Neuronal stem cell (in vitro differentiated cells): Measurements from ENCODE around the gene SPOCD1.

Experiments used
- DNase-seq: peaks from one replicate; pipeline ENCODE4 v3.0.0-alpha.2; 2013; ENCODE audit warnings: low spot score
- H2AFZ ChIP-seq: one replicate; pipeline ENCODE4 v1.6.1; 2013; ENCODE audit warnings: mild to moderate bottlenecking, low read length, inconsistent platforms
- H2AK5ac ChIP-seq: 2 replicates; pipeline ENCODE4 v1.6.1; 2013; ENCODE audit warnings: low read depth, mild to moderate bottlenecking, inconsistent platforms, low read length, moderate library complexity, mixed read lengths
- H2BK120ac ChIP-seq: 2 replicates; pipeline ENCODE4 v1.6.1; 2013; ENCODE audit warnings: low read depth, mild to moderate bottlenecking, inconsistent platforms, low read length, moderate library complexity, mixed read lengths
- H2BK12ac ChIP-seq: one replicate; pipeline ENCODE4 v1.6.1; 2013; ENCODE audit warnings: low read length, inconsistent platforms
- H2BK15ac ChIP-seq: 2 replicates; pipeline ENCODE4 v1.6.1; 2013; ENCODE audit warnings: mild to moderate bottlenecking, low read length, inconsistent platforms, mixed read lengths
- H2BK5ac ChIP-seq: one replicate; pipeline ENCODE4 v1.6.1; 2013; ENCODE audit warnings: inconsistent platforms, mild to moderate bottlenecking, low read length, moderate library complexity
- H3K14ac ChIP-seq: one replicate; pipeline ENCODE4 v1.6.1; 2013; ENCODE audit warnings: low read length, inconsistent platforms
- H3K18ac ChIP-seq: 2 replicates; pipeline ENCODE4 v1.6.1; 2013; ENCODE audit warnings: low read length, inconsistent platforms
- H3K23ac ChIP-seq: 2 replicates; pipeline ENCODE4 v1.6.1; 2013; ENCODE audit warnings: low read depth, mild to moderate bottlenecking, mixed read lengths, low read length, inconsistent platforms; ENCODE audit not compliant: poor library complexity
- H3K27ac ChIP-seq: replicated peaks from 3 replicates; pipeline ENCODE4 v1.5.1; 2013; ENCODE audit warnings: low read length, inconsistent platforms
- H3K27me3 ChIP-seq, 3 experiments: 2 replicates each; pipeline ENCODE4 v1.6.1; 2013; ENCODE audit warnings: low read length in 3 of 3, mild to moderate bottlenecking in 2 of 3, inconsistent platforms in 1 of 3, low read depth in 1 of 3, mixed read lengths in 1 of 3, moderate library complexity in 1 of 3; ENCODE audit not compliant: control insufficient read depth in 3 of 3, insufficient read depth in 3 of 3
- H3K36me3 ChIP-seq, 2 donors: replicated peaks in 1 of 2; 2 replicates each; pipeline ENCODE4 v1.6.1; 2013; ENCODE audit warnings: low read length in 2 of 2; ENCODE audit not compliant: control insufficient read depth in 2 of 2, insufficient read depth in 2 of 2
- H3K4ac ChIP-seq: 2 replicates; pipeline ENCODE4 v1.6.1; 2013; ENCODE audit warnings: inconsistent platforms, mild to moderate bottlenecking, low read length, moderate library complexity
- H3K4me1 ChIP-seq, 2 donors: 1 replicate in 1 of 2; 2 replicates in 1 of 2; pipeline ENCODE4 v1.6.1; 2013; ENCODE audit warnings: low read length in 2 of 2, low read depth in 1 of 2; ENCODE audit not compliant: control insufficient read depth in 2 of 2, insufficient read depth in 1 of 2
- H3K4me2 ChIP-seq: one replicate; pipeline ENCODE4 v1.6.1; 2013; ENCODE audit warnings: mild to moderate bottlenecking, low read length, inconsistent platforms; ENCODE audit not compliant: insufficient read depth, poor library complexity, severe bottlenecking
- H3K4me3 ChIP-seq, 2 donors: 2 replicates each; pipeline ENCODE4 v1.5.1; 2013; ENCODE audit warnings: low read length in 2 of 2, mild to moderate bottlenecking in 2 of 2, inconsistent platforms in 1 of 2, moderate library complexity in 1 of 2
- H3K79me1 ChIP-seq: one replicate; pipeline ENCODE4 v1.6.1; 2013; ENCODE audit warnings: low read depth, mild to moderate bottlenecking, inconsistent platforms, low read length, moderate library complexity
- H3K9ac ChIP-seq: one replicate; pipeline ENCODE4 v1.6.1; 2013; ENCODE audit warnings: mild to moderate bottlenecking, low read depth, low read length, inconsistent platforms; ENCODE audit not compliant: poor library complexity
- H3K9me3 ChIP-seq, 2 donors: replicated peaks in 1 of 2; 2 replicates each; pipeline versions ENCODE3 to v1.6.1; 2013; ENCODE audit warnings: low read length in 2 of 2, mild to moderate bottlenecking in 2 of 2, inconsistent platforms in 1 of 2, low read depth in 1 of 2, mixed read lengths in 1 of 2, moderate library complexity in 1 of 2; ENCODE audit not compliant: control insufficient read depth in 2 of 2, insufficient read depth in 1 of 2
- H4K8ac ChIP-seq: one replicate; pipeline ENCODE4 v1.6.1; 2013; ENCODE audit warnings: low read depth, mild to moderate bottlenecking, inconsistent platforms, low read length, moderate library complexity
- H4K91ac ChIP-seq: one replicate; pipeline ENCODE4 v1.6.1; 2013; ENCODE audit warnings: low read length, low read depth, mild to moderate bottlenecking, inconsistent platforms; ENCODE audit not compliant: poor library complexity
- WGBS, 2 donors: extraction: QIAGEN DNeasy Blood & Tissue Kit; methylation state at CpG; one replicate each; pipeline ENCODE4 v1.1.7; 2013; ENCODE audit warnings: missing lambda C conversion rate in 2 of 2, mixed read lengths in 1 of 2; ENCODE audit not compliant: insufficient read length in 2 of 2, insufficient replicate concordance in 1 of 2; ENCODE audit errors: extremely low coverage in 2 of 2; 5-methylcytosine and 5-hydroxymethylcytosine counted together

The SPOCD1 gene

DNA sequence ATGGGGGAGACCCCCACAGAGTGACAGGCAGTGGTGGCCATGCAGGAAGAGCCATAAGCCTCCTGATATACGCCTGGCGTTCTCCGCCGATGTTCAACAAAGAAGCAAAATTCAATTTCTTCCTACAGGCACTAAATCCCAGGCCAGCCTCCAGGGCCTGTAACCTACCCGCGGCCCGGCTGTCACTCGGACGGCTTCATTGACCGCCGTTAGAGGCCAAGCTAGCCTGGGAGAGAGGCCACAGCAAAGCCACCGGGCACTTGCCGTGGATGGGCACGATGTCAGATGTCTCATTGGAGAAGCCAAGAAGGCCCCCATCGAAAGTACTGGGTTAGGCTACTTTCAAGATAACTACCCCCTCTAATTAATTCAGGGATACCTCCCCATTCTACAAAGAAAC is 61.4 kb downstream of the SPOCD1 start:
- no peak overlapping the region for H2BK12ac ChIP-seq
- H3K23ac ChIP-seq, result no peak overlapping the region
- no peak overlapping the region for H3K4me3 ChIP-seq
- H2AK5ac ChIP-seq, result no peak overlapping the region
- no peak overlapping the region for H3K18ac ChIP-seq
- no peaks in the 10 kb centered on the region for H3K27me3 ChIP-seq
- H2AFZ ChIP-seq, result no peak overlapping the region
- H3K14ac ChIP-seq, result no peak overlapping the region
- no peaks in the 10 kb centered on the region for H3K9me3 ChIP-seq
- H2BK15ac ChIP-seq, result no peak overlapping the region
- H3K79me1 ChIP-seq, result no peaks in the 10 kb centered on the region
- H3K4ac ChIP-seq, result no peak overlapping the region
- H3K4me2 ChIP-seq, result no peak overlapping the region
- H3K4me1 ChIP-seq, result peaks cover 11 to 18% of the 10 kb centered on the region in 2 donors
- no peak overlapping the region for H3K27ac ChIP-seq
- no peak overlapping the region for H3K9ac ChIP-seq
- no peak overlapping the region for H4K91ac ChIP-seq
- H2BK5ac ChIP-seq, result no peak overlapping the region
- no peak overlapping the region for H2BK120ac ChIP-seq
- peaks cover 0 to 2% of the 10 kb centered on the region in 2 donors for H3K36me3 ChIP-seq
- H4K8ac ChIP-seq, result no peak overlapping the region
- no peak for DNase-seq
- WGBS, 2 donors, result no CpG with 5 or more reads among the region's 15 CpGs

DNA sequence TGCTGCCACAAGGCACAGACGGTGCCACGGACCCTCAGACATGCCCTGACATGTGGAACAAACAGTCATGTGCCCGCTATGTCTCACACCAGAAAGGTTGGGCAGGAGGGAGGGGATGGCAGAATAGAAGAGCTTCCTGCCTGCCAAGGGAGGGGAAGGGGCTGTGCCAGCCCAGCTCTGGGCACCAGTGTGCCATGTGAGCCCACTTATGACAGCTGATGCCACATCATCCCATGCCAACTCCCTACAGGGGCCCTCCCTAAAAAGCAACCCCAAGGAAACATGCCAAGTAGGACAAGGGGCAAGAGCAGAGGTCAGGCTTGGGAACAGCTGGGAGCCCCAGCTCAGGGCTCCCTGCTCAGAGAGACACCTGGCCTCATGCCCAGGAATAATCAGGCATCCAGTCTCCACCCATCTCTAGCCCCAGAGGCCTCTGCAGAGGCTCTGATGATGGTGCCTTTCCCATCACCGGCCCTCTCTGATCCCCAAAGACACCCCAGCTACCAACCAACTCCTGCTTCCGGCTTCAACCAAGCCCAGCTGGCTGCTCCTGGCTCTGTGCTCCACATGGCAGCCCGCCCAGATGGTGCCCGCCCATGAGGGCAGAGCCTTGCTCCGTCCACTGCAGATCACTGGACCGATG is 62.0 kb downstream of the SPOCD1 start:
- H2BK12ac ChIP-seq, result no peak overlapping the region
- no peak for DNase-seq

DNA sequence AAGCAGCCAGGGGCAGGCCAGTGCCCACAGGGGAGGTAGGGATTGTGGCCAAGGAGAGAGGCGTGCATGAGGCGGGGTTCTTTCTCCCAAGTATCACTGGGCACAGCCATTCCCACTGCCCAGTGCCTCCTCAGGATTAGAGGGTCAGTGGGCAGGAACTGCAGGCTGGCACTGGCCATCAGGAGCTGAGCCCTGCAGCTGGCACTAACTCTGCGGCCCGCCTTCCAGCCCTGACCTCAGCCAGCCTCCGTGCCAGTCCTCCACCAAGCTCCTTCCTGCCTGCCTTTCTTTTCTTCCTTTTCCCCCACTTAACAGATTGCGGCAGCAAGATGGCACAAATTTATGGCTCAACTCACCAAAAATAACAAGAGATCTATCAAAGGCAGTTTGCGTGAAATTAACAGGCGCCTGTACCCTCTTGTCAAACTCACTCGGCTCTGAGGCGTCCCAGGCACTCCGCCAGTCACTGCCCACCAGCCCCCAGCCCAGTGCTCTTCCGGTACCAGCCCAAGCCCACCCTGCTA is 62.8 kb downstream of the SPOCD1 start:
- no peak overlapping the region for H4K8ac ChIP-seq
- no peaks in the 10 kb centered on the region for H3K9me3 ChIP-seq
- H3K79me1 ChIP-seq, result no peaks in the 10 kb centered on the region
- peak overlapping the region; percentile 31 for H2BK15ac ChIP-seq
- no peak overlapping the region for H3K4me2 ChIP-seq
- peak overlapping the region; percentile 77 for H3K18ac ChIP-seq
- no peak overlapping the region for H2AFZ ChIP-seq
- peak overlapping the region; percentile 54 for H2AK5ac ChIP-seq
- no peak overlapping the region for H3K27ac ChIP-seq
- no peak overlapping the region for H3K4ac ChIP-seq
- peaks cover 0 to 2% of the 10 kb centered on the region in 2 donors for H3K36me3 ChIP-seq
- H3K4me1 ChIP-seq, result peaks cover 3 to 10% of the 10 kb centered on the region in 2 donors
- H2BK5ac ChIP-seq, result no peak overlapping the region
- H2BK12ac ChIP-seq, result no peak overlapping the region
- H3K23ac ChIP-seq, result peak overlapping the region; percentile 19
- DNase-seq, result no peak
- WGBS, 2 donors, result no CpG with 5 or more reads among the region's 12 CpGs
- H3K4me3 ChIP-seq, result no peak overlapping the region
- H2BK120ac ChIP-seq, result no peak overlapping the region
- H3K27me3 ChIP-seq, result no peaks in the 10 kb centered on the region
- H3K14ac ChIP-seq, result no peak overlapping the region
- H3K9ac ChIP-seq, result peak overlapping the region; percentile 65
- H4K91ac ChIP-seq, result no peak overlapping the region

More for the DNA sequence above, 62.0 kb downstream of the SPOCD1 start:
- Histone ChIP-seq H3K36me3 (peaks cover 0 to 2% of the 10 kb centered on the region in 2 donors), H2BK15ac (no peak overlapping the region), H3K4me1 (peaks cover 8 to 12% of the 10 kb centered on the region in 2 donors), H3K23ac (peak overlapping the region; percentile 68), H3K14ac (no peak overlapping the region), H3K79me1 (no peaks in the 10 kb centered on the region), H3K4ac (no peak overlapping the region), H3K9me3 (no peaks in the 10 kb centered on the region), H2BK5ac (no peak overlapping the region), H3K27ac (no peak overlapping the region), H4K91ac (peak overlapping the region; percentile 26), H4K8ac (no peak overlapping the region), H3K27me3 (no peaks in the 10 kb centered on the region), H3K4me2 (no peak overlapping the region), H2AFZ (no peak overlapping the region), H3K18ac (peak overlapping the region; percentile 58), H2AK5ac (no peak overlapping the region), H2BK120ac (no peak overlapping the region), H3K4me3 (no peak overlapping the region), H3K9ac (peak overlapping the region; percentile 65)
- no CpG with 5 or more reads among the region's 9 CpGs for WGBS, 2 donors

DNA sequence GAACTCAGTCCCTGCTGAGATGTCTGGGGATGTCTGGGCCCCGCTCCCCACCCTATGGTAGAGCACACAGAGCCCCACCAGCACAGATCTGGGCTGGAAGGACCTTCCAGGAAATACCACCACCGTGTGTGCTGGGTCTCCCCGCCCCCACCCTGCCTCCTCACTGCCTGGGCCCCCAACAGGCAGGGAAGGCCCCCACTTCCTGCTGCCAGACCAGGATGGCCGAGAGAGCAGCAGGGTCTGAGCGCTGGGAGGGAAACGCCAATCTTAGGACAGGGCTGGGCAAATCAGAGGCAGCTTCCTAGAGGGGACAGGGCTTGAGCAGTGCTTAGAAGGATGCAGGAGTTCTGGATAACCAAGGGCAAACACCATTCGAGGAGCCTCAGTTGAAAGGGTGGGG is 63.6 kb downstream of the SPOCD1 start:
- H2BK120ac ChIP-seq, result no peak overlapping the region
- no peaks in the 10 kb centered on the region for H3K9me3 ChIP-seq
- no peak overlapping the region for H3K23ac ChIP-seq
- H4K8ac ChIP-seq, result no peak overlapping the region
- no peak overlapping the region for H3K9ac ChIP-seq
- H2AFZ ChIP-seq, result peak overlapping the region; percentile 52
- peak overlapping the region; percentile 54 for H2AK5ac ChIP-seq
- H3K79me1 ChIP-seq, result no peaks in the 10 kb centered on the region
- no peak for DNase-seq
- H3K14ac ChIP-seq, result no peak overlapping the region
- WGBS, 2 donors, result no CpG with 5 or more reads among the region's 7 CpGs
- H4K91ac ChIP-seq, result no peak overlapping the region
- peaks cover 0 to 2% of the 10 kb centered on the region in 2 donors for H3K36me3 ChIP-seq
- no peak overlapping the region for H2BK12ac ChIP-seq
- no peaks in the 10 kb centered on the region for H3K27me3 ChIP-seq
- H3K27ac ChIP-seq, result no peak overlapping the region
- no peak overlapping the region for H2BK15ac ChIP-seq
- H3K4me1 ChIP-seq, result peaks cover 3 to 10% of the 10 kb centered on the region in 2 donors
- H3K4ac ChIP-seq, result no peak overlapping the region
- H3K18ac ChIP-seq, result peak overlapping the region; percentile 41
- no peak overlapping the region for H3K4me2 ChIP-seq
- H3K4me3 ChIP-seq, result no peak overlapping the region
- H2BK5ac ChIP-seq, result no peak overlapping the region
